ENCODE data around the gene RPL36. TPM values are rescaled to one million over a fixed set of nuclear protein-coding genes. Genes with fewer than 3 reads are reported as not detected.

Gene RPL36
- total and polyA plus RNA-seq, 2 donors (not counting 3 experiments of a cell fraction or from before 2014, with no cell fraction given), result 1,033 to 1,084 TPM

- H3K27ac ChIP-seq (ENCODE audit: insufficient read depth, low read depth, low read length), result no peak overlapping the region
- H3K9me1 ChIP-seq (replicated peaks; ENCODE audit: control insufficient read depth, extremely low read depth, insufficient read depth, low read length), result no peaks in the 10 kb centered on the region
- ChIA-PET POLR2A (no interaction called here), CTCF (no interaction called here)
- H3K4me2 ChIP-seq (ENCODE audit: insufficient read depth, low read length), result no peak overlapping the region
- peaks cover 12% of the 10 kb centered on the region for H3K79me2 ChIP-seq (ENCODE audit: control insufficient read depth, insufficient read depth, low read length)
- DNase-seq (ENCODE audit: low read depth, low spot score) (no peak), FAIRE-seq (no peak)
- no peak overlapping the region for H2AFZ ChIP-seq (ENCODE audit: low read depth, low read length)
- H3K4me3 ChIP-seq (replicated peaks in 1 of 3; ENCODE audit: insufficient read depth in 1 of 3, low read depth in 1 of 3, low read length in 3 of 3), result no peak overlapping the region
- H4K20me1 ChIP-seq (replicated peaks; ENCODE audit: control insufficient read depth, extremely low read depth, insufficient read depth, low read length), result no peaks in the 10 kb centered on the region
- H3K36me3 ChIP-seq (ENCODE audit: control insufficient read depth in 2 of 2, extremely low read depth in 1 of 2, insufficient read depth in 2 of 2, low read length in 2 of 2), result peaks cover 5 to 40% of the 10 kb centered on the region in 2 experiments
- no peaks in the 10 kb centered on the region for H3K27me3 ChIP-seq (ENCODE audit: control insufficient read depth in 2 of 2, insufficient read depth in 2 of 2, low read length in 2 of 2)
- H3K4me1 ChIP-seq (ENCODE audit: control insufficient read depth, extremely low read depth, insufficient read depth, low read length), result no peaks in the 10 kb centered on the region
- intact Hi-C loops (cut with micrococcal nuclease), result no loop called here
- no TSS peak for BruUV-seq (replicated peaks)
- no peaks in the 10 kb centered on the region for H3K9me3 ChIP-seq (replicated peaks; ENCODE audit: control insufficient read depth, insufficient read depth, low read length)
- H3K9ac ChIP-seq (replicated peaks; ENCODE audit: extremely low read depth, insufficient read depth, low read length), result no peak overlapping the region
- TF ChIP-seq MYC (IDR thresholded peaks at IDR 0.05; ENCODE audit: low read depth, low read length) (no peak), MAX (IDR thresholded peaks at IDR 0.05; ENCODE audit: insufficient read depth, insufficient read length) (no peak), GATA2 (IDR thresholded peaks at IDR 0.05; ENCODE audit: insufficient read depth, insufficient read length, low read depth, low read length) (no peak), JUN (IDR thresholded peaks at IDR 0.05; ENCODE audit: borderline replicate concordance, insufficient read depth, insufficient read length, low read depth) (no peak), EZH2 (IDR thresholded peaks at IDR 0.05; ENCODE audit: borderline replicate concordance, low read depth, low read length, severe bottlenecking) (no peak), POLR2A (IDR thresholded peaks at IDR 0.05; ENCODE audit: low read depth, low read length) (no peak), FOS (IDR thresholded peaks at IDR 0.05; ENCODE audit: borderline replicate concordance, insufficient read depth, low read length) (no peak), POLR2AphosphoS5 (IDR thresholded peaks at IDR 0.05; ENCODE audit: insufficient read depth, low read depth, low read length) (no peak), CTCF (IDR thresholded peaks at IDR 0.05; ENCODE audit: extremely low read depth in 1 of 2, insufficient read depth in 1 of 2, low read depth in 1 of 2, low read length in 2 of 2) (no peak)
- dilution Hi-C loops (cut with MboI; ENCODE audit: extremely low pct_ligation_motif_present, low sequenced_read_pairs), result no loop called here
Observed at GRCh38 chr19:5711025-5711424, 20.9 kb downstream of the RPL36 start.
